ENCODE data around the gene ICAM1. TPM values are rescaled to one million over a fixed set of nuclear protein-coding genes. Genes with fewer than 3 reads are reported as not detected.

The ICAM1 gene
- total and polyA plus RNA-seq, 2 donors from 2014 or later = 16.3 to 50.3 TPM

DNA sequence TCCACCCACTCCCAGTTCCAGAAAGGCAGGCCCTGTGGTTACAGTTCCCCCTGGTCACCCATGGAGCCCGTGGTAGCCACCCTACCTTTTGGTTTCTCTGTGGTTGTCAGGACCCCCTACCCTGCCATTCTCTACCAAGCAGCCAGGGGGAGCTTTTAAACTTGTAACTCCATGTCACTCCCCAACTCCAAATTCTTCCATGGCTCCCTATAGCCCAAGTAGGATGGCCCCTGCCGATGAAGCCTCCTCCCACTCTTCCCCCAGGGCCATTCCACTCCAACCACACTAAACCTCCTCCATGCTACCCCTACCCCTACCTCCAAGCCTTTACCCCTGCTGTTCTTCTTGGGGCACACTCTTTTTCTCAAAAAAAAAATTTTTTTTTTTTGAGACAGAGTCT, 42.0 kb upstream of the ICAM1 start:
- FAIRE-seq = no peak
- Histone ChIP-seq H3K9me3 (ENCODE audit: control insufficient read depth in 2 of 3, insufficient read depth in 1 of 3, low read length in 3 of 3) (no peaks in the 10 kb centered on the region), H3K4me1 (ENCODE audit: control insufficient read depth in 2 of 3, insufficient read depth in 2 of 3, low read depth in 1 of 3, low read length in 3 of 3) (peaks cover 0 to 3% (median 0%) of the 10 kb centered on the region in 3 donors), H3K4me3 (ENCODE audit: low read length in 3 of 3) (no peak overlapping the region), H3K9ac (ENCODE audit: low read length in 3 of 3) (no peak overlapping the region), H3K36me3 (ENCODE audit: control insufficient read depth in 2 of 3, insufficient read depth in 3 of 3, low read length in 3 of 3) (no peaks in the 10 kb centered on the region), H3K27me3 (ENCODE audit: control insufficient read depth, insufficient read depth, low read length) (no peaks in the 10 kb centered on the region), H3K27ac (ENCODE audit: low read depth in 2 of 2, low read length in 2 of 2) (no peak overlapping the region)
- TF ChIP-seq, protein P1, sequence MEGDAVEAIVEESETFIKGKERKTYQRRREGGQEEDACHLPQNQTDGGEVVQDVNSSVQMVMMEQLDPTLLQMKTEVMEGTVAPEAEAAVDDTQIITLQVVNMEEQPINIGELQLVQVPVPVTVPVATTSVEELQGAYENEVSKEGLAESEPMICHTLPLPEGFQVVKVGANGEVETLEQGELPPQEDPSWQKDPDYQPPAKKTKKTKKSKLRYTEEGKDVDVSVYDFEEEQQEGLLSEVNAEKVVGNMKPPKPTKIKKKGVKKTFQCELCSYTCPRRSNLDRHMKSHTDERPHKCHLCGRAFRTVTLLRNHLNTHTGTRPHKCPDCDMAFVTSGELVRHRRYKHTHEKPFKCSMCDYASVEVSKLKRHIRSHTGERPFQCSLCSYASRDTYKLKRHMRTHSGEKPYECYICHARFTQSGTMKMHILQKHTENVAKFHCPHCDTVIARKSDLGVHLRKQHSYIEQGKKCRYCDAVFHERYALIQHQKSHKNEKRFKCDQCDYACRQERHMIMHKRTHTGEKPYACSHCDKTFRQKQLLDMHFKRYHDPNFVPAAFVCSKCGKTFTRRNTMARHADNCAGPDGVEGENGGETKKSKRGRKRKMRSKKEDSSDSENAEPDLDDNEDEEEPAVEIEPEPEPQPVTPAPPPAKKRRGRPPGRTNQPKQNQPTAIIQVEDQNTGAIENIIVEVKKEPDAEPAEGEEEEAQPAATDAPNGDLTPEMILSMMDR (IDR thresholded peaks at IDR 0.05; ENCODE audit: borderline replicate concordance, extremely low read depth, insufficient read depth) = peak; percentile 28
- intact Hi-C loops (cut with DNase I) = no loop called here
- DNase-seq = peak in 1 of 5 donors; percentile 50

DNA sequence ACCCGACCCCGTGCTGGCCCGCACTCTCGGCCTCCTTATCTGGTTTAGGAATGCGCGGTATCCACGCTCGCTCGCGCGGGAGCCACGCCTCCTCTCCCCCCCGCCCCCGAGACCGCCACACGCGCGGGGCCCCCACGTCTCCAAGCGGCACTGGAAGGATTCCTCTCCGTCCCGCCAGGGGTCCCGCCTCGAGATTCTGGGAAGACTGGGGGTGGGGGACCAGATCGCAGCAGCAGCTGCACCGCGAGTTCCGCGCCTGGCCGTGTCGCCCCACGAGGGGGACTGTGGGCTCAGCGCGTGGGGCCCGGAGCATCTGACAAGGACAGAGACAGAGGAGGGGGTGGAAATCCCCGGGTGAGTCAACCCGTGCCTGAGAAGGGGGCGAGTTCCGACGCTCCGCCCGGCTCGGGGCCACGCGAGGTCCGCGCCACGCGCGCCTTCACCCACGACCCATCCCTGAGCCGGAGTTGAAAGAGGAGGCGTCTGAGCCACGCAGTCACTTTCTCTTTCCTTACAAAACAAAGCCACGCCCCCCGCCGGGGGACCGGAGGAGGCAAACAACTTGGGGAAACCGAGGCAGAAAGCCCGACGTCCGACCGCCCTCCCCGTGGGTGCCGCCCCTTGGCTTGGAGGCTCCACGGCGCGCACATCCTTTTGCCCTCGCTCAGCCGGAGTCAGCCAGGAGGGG, 40.6 kb upstream of the ICAM1 start:
- intact Hi-C loops (cut with DNase I) = no loop called here
- Histone ChIP-seq H3K4me1 (ENCODE audit: control insufficient read depth in 2 of 3, insufficient read depth in 2 of 3, low read depth in 1 of 3, low read length in 3 of 3) (peaks cover 0 to 3% (median 0%) of the 10 kb centered on the region in 3 donors), H3K9ac (ENCODE audit: low read length in 3 of 3) (peak overlapping the region; percentile 33 to 69 (median 69)), H3K9me3 (ENCODE audit: control insufficient read depth in 2 of 3, insufficient read depth in 1 of 3, low read length in 3 of 3) (no peaks in the 10 kb centered on the region), H3K27me3 (ENCODE audit: control insufficient read depth, insufficient read depth, low read length) (no peaks in the 10 kb centered on the region), H3K27ac (ENCODE audit: low read depth in 2 of 2, low read length in 2 of 2) (peak overlapping the region; percentile 66 to 71), H3K36me3 (ENCODE audit: control insufficient read depth in 2 of 3, insufficient read depth in 3 of 3, low read length in 3 of 3) (no peaks in the 10 kb centered on the region), H3K4me3 (ENCODE audit: low read length in 3 of 3) (peak overlapping the region; percentile 48 to 69 (median 60))
- TF ChIP-seq, protein P1 (IDR thresholded peaks at IDR 0.05; ENCODE audit: borderline replicate concordance, extremely low read depth, insufficient read depth) = no peak
- FAIRE-seq (no peak), DNase-seq (peak; percentile 55 to 87 (median 77))

DNA sequence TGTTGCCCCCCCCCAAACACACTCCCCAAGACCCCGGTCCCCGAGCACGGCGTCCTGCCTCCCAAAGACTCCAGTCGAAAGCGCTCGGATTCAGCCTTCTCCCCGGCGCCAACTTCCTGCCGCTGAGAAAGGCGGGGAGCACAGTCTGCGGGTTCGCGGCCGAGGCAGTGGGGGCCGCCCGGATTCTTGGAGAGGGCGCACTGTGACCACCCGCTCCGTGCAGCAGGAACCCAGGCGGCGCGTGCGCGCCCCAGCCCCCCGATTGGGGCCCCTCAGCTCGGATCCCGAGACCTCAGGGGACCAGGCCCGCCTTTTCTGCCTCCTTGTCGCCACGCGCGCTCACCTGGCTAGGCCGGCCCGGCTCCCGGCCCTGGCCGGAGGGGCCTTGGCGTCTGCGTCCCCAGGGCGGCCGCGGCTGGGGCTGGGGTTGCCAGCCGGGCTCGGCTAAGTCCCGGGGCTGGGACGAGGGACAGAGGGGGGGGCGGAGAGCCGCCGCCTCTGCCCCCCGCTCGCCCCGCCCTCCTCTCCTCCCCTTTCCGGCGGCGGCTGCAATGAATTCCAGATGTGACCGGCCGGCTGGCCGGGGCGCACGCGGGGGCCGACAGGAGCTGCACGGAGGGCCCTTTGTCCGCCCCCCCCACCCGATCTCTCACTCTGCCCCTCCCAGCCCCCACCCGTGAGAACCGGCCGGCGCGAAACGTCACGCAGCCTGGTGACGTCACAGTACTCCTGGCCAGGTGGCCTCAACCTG, 39.9 kb upstream of the ICAM1 start, which contains the start of gene S1PR2:
Gene S1PR2 (minus strand): TSS at position 471 of the 751 bp plus-strand sequence. CDS start 6,426 bp downstream, outside the sequence.
- Histone ChIP-seq H3K27ac (ENCODE audit: low read depth in 2 of 2, low read length in 2 of 2) (peak within 1 kb of the TSS; percentile 66 to 71), H3K4me1 (ENCODE audit: control insufficient read depth in 2 of 3, insufficient read depth in 2 of 3, low read depth in 1 of 3, low read length in 3 of 3) (peaks cover 0 to 3% (median 0%) of the 10 kb centered on the region in 3 donors), H3K9ac (ENCODE audit: low read length in 3 of 3) (peak within 1 kb of the TSS; percentile 33 to 69 (median 69)), H3K27me3 (ENCODE audit: control insufficient read depth, insufficient read depth, low read length) (no peaks in the 10 kb centered on the region), H3K4me3 (ENCODE audit: low read length in 3 of 3) (peak within 1 kb of the TSS; percentile 48 to 69 (median 60)), H3K36me3 (ENCODE audit: control insufficient read depth in 2 of 3, insufficient read depth in 3 of 3, low read length in 3 of 3) (no peaks in the 10 kb centered on the region), H3K9me3 (ENCODE audit: control insufficient read depth in 2 of 3, insufficient read depth in 1 of 3, low read length in 3 of 3) (no peaks in the 10 kb centered on the region)
- TF ChIP-seq, protein P1 (IDR thresholded peaks at IDR 0.05; ENCODE audit: borderline replicate concordance, extremely low read depth, insufficient read depth) = no peak
- DNase-seq (peak; percentile 89 to 96 (median 92)), FAIRE-seq (no peak)
- intact Hi-C loops (cut with DNase I) = no loop called here
